GM12892 (cell line): ENCODE measurements around the gene RAPGEF5.

Source experiments
- POLR2A ChIP-seq: IDR thresholded peaks from 2 replicates; pipeline ENCODE4 v1.6.1; 2011; ENCODE audit warnings: low read depth, low read length, control low read depth
- POLR2AphosphoS5 ChIP-seq: IDR thresholded peaks from 2 replicates; pipeline ENCODE4 v1.6.1; 2011; ENCODE audit warnings: low read depth, low read length, control low read depth
- TAF1 ChIP-seq: IDR thresholded peaks from 2 replicates; pipeline ENCODE4 v1.6.1; 2011; ENCODE audit warnings: low read depth, mild to moderate bottlenecking, control low read depth, low read length, borderline replicate concordance

DNA sequence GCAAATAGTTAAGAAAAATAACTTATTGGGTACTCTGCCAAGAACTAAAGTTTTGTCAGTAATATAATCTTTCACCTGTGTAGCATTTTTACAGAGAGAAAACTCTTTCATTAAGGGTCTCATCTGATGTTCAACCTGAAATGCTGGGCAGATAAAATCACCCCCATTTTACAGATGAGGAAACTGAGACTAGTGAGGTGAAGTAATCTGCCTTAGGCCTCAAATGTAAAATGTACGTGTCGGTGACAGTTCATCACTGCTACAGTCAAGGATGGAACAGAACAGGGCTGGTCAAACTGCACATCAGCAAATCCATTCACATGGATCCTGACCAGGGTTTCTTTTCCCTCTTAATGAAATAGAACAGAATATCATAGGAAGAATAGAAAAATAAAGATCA lies 121.8 kb downstream of the RAPGEF5 start:
- no peak for TF ChIP-seq POLR2A
- TF ChIP-seq POLR2AphosphoS5, result no peak
- TF ChIP-seq TAF1, result no peak
